HG03025 (cell line): ENCODE data around the gene NEGR1.

Experiments
- ATAC-seq: cut with Tn5 transposase; IDR thresholded peaks from one replicate; pipeline ENCODE4 v1.9.1; 2021; ENCODE audit warnings: mild to moderate bottlenecking, moderate library complexity; ENCODE audit not compliant: unreplicated experiment, low FRiP score

NEGR1 gene

DNA sequence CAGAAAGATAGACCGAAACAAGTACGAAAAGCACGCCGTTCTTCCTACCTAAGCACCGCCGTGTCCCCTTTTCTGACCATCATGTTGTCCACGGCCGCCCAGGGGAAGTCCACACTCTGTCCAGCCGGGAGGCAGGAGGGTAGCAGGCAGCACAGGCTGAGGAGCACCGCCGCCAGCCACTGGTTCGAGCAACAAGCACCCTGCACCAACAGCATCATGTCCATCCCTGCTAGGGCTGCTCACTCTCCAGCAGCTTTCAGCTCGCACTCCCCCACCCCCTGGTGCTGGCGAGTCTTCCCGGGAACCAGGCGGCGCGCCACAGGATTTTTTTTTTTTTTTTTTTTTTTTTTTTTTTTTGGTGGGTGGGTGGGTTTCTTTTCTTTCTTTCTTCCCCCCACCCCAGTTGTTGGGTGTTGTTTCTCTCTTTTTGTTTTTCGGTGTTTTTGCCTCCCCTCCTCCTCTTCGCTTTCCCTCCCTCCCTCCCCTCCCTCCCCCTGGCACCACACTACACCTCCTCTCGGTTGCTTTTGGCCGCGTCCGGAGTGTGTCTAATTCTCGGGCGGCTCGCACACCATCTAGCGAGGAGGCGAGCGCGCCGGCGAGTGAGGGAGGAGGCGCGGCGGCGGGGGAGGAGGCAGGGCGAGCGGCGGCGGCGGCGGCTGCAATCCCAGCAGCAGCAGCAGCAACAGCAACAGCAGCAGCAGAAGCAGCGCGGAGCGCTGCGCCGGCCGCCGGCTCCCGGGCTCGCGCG lies at the start of gene NEGR1:
NEGR1 (minus strand) TSS at position 269 of the 751 bp plus-strand sequence.
- ATAC-seq, result peak; percentile 47

DNA sequence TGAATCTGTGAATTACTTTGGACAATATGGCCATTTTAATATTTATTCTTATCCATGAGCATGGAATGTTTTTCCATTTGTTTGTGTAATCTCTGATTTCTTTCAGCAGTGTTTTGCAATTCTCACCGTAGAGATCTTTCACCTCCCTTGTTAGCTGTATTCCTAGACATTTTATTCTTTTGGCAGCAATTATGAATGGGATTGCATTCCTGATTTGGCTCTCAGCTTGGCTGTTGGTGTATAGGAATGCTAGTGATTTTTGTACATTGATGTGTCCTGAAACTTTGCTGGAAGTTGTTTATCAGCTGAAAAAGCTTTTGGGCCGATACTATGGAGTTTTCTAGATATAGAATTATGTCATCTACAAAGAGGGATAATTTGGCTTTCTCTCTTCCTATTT lies 44.2 kb upstream of the NEGR1 start:
- no peak for ATAC-seq

DNA sequence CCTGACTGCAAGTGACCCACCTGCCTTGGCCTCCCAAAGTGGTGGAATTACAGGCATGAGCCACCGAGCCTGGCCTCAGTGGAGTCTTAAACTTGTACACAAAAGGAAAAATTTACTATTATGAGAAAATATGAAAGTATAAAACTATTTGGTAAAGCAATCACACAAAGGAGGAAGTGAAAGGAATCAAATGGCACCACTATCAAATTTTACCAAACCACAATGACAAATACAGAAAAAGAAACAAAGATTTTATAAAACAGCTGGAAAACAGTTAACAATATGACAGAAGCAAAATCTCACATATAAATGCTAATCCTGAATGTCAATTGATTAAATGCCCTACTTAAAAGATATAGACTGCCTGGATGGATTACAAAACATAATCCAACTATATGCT lies 42.1 kb upstream of the NEGR1 start:
- ATAC-seq, result no peak

DNA sequence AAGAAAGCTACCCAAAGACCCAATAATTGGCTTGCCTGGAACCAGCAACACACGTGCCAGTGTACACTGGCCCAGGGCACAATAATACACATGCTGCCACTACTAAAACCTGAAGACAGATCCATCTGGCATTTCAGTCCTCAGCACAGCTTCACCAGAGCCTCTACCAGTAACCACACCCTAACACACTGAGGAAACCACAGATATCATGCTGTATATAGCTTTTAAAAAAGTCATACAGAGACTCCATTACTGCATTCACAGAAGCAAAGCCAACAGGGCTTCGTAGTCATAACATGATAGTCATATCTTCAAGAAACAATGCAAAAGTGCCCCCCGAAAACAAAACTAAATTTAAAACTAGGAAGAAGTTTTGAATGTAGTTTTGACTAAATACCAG lies 40.6 kb upstream of the NEGR1 start:
- no peak for ATAC-seq

DNA sequence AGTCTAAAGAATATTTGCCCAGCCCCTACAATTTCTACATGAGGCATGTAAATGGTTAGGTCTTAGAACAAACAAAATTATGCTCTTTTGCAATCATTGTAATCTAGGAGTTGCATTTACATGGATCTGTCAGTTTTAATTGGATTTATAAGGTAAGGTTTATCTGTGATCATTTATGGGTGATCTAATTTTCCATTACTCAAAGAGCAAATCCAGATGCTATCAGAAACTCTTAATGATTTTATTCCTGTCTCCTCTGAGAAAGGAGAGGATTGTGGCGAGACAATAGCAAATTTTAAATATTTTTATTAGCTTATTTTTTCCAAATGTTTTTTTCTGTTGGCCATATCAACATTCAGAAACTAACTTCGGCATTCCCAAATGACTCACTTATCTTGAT lies 14.2 kb upstream of the NEGR1 start:
- ATAC-seq, result no peak

DNA sequence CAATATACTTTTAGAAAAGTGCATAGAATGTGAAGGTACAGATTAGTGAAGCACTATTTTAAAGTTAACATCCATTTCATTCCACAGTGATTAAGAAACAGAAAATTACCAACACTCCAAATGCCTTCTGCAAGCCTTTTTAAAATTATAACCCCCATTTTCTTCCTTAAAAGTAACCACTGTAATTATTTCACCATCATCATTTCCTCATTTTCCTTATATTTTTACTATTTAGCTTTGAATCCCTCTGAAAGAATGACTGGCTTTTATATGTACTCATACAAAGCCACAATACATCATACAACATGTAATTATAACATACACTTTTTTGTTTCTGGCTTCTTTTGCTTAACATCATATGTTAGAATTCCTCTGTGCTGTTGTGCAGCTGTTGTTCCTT lies 6.5 kb upstream of the NEGR1 start:
- ATAC-seq, result no peak

DNA sequence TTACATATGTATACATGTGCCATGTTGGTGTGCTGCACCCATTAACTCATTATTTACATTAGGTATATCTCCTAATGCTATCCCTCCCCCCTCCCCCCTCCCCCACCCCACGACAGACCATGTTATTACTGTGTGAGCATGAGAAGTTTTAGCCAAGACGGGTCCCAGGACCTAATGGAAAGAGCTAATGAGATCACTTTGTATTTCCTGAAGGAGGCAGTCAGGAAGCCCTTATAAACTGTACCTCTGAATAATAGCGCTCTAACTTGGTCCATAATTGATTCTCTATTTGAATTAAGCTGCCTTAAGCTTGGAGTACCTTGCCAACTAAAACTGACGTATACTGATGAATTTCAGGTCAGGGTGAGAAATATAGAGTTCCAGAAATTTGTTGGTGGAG lies 4.1 kb upstream of the NEGR1 start:
- no peak for ATAC-seq

DNA sequence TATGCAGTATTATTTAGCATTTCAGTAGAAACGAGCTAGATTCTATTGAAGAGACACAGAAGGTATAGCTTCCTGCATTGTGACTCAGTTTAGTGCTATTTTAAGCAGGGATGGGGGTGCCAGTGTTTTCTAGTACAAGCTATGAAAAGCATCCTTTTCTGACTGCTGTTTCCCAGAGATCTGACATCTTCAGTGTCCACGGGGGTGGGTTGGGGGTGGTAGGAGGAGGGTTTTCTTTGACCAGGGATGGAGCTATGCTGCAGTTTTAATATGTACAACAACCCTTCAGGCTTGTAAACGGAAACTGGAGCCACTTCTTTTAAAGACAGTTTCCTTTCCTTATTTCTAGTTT lies 2.7 kb upstream of the NEGR1 start:
- ATAC-seq, result no peak

DNA sequence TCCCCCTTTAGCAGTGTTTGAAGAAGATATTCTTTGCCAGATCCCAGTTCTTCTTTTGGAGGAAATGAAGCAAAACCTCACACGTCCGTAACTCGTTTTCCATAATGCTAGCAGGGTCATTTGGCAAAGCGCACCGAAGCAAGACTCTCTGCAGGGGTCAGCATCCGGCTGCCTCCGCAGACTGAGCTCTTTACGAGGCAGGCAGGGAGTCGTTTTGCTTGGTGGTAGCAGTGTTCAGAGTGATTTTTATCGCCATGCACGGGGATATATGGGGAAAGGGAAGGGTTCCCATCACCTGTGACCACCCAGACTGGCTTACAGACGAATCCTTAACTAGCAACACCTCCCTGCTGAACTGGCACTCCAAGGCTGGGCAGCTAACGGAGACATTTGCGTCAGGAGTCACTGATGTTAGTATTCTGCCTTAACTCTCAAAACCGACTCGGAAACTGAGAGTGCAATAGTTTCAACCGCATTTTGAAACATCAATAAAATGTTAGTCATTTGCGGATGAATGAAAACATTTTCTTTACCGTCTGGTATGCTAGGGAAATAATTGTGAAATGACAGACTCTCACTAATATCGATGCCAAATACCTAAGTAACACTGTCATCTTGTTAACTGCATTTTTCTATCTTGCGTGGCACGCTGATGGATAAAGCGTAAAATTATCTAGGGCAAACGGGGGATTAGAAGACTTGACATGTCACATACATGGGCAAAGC lies 2.2 kb upstream of the NEGR1 start:
- peak; percentile 63 for ATAC-seq

DNA sequence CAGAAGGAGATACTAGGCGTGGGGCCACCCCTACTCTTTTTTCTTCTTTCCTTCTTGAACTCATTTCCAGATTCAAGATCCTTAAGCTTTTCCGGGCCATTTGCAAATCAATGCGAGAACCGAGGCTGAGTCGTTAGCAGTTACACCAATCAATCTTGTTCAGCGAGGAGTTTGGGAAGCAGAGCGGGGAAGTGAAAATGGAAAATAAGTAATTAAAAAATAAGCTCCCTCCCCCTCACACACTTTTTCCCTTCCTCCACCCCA lies 1.7 kb upstream of the NEGR1 start:
- no peak for ATAC-seq

DNA sequence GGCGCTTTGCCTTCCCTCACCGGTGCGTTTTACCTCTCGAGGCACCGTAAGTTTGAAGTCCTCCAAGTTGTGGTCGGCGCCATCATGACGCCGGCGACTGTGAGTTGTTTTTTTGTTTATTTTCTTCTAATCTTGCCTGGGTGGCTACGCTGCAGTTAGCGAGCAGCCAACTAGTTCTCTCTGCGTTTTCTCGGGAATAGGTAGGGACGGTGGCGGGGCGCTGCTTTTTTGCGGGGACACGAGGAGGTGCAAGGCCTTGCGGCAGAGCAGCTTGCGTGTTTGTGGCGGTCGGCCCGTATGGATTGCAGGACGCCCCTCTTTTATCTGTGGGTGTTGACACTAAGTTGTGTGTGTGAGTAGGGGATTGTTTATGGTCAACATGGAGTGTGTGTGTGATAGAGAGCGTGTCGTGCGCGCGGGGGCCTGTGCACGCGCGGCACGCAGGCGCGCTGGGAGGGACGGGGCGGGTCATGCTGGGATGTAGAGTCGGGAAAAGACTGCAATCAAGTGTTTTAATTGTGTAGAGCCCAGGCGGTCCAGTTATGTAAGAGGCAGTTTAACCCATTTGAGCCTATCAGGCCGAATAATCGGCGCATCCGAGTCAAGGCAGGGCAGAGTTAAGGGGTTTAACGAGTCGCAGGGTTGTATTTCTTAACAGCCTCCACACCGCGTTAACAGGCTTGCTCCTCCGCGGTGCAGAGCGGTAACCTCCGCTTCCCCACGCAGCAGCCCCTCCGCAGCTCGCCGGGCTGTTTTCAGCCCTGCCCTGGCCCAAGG lies 1.2 kb upstream of the NEGR1 start:
- no peak for ATAC-seq

DNA sequence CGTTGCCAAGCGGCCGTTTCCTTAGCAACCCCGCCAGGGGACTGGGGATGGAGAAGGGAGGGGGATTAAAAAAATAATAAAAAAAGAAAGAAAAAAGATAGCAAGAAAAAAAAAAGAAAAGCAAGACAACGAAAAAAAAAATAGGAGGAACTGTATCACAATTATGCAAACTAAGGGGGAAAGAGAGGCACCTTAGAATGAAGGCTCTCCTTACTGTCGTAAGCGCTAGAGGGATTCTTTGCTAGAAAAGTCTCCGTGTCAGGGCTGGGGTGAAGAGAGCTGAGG lies 625 bp upstream of the NEGR1 start:
- ATAC-seq, result peak; percentile 19

DNA sequence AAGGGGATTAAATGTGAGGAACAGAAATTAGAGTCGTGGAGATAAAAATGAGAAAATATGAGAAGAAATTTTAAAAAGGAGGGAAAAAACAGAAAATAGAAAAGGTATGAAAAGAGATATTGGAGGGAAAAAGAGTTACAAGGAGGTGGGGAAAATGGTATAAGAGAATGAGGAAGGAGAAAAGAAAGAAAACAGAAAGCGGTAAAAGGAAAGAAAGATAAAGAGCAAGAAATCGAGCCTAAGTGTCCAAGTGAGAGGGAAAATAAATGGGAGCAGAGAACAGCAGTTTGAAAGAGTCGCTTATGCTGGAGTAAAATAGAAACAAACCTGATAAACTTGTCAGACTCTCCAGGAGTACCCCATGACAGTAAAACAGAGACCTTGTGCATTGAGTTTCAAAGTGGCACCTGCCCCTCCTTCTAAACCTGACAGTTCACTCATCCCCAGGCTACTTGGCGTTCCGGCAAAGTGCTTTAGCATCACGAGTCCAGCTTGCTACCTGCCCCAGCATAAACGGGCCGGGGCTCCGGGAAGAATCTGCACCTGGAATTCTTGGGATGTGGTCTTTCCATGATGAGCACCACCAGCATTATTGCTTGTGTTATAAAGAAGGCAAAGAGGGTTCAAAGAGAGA lies 585 bp downstream of the NEGR1 start:
- no peak for ATAC-seq

DNA sequence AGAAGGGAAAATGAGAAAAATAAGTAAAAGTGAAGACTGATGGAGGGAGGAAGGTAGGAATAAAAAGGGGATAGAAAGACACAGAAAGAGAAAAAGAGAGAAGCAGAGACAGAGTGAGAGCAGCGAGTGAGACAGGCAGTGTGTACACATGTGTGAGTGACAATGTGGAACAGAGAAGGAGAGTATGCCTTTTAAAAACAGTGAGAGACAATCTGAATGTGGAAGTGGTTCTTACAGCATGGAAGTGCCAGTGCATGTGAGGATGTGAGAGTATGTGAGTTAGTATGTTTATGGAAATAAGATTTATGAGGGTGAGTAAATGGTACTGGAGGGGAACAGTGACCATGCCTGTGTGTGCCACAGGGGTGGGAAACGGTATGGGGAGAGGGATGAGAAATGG lies 1.2 kb downstream of the NEGR1 start:
- ATAC-seq, result no peak

DNA sequence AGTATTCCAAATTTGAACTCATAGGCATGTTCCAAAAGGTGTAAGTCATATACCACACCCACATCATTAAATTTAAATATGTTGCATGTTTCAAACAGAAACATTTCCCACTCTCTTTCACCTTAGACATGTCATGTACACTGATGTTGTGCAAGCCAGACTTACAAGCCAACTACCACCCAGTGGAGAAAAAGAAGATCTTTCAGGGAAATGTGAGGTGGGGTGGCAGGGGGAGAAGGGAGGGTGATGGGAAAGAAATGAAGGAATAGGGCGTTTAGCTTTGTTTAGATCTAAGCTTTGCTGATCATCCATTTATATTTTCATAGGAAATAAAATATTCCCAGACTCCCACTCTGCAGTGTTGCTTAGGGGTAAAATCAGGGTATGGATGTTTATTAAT lies 1.6 kb downstream of the NEGR1 start:
- no peak for ATAC-seq

DNA sequence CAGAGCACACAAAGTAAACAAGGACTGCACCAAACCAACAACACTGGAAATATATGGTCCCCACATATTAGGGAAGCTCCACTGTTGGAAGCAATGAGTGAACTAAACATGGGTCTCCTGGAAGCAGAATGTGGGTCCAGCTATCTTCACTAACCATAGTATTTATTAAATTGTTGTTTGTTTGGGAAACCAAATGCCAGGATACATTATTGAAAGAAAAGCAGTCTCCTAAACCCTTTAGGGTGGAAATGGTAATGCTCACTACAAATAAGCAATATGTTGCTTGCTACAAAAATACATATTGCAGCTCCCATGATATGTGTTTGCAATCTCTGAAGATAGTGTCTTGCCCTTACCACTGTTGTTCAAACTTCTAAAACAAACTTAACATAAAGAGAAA lies 2.2 kb downstream of the NEGR1 start:
- ATAC-seq, result no peak

DNA sequence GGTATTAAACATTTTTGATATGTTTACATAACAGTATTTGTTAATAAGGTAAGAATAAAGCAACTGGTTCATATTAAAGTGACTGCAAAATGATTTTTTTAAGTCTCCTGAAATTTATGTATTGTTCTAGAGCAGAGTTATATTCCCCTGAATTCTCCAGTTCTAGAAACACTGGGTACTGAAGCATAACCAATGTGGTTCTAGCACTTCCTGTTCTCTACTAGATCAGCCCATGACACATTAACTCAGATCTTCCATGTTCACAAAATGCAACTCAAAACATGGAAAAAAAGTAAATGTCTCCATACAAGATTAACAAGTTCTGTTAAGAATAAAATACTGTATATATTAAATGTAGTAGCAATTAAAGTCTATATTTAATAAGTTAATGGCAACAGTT lies 3.9 kb downstream of the NEGR1 start:
- no peak for ATAC-seq

DNA sequence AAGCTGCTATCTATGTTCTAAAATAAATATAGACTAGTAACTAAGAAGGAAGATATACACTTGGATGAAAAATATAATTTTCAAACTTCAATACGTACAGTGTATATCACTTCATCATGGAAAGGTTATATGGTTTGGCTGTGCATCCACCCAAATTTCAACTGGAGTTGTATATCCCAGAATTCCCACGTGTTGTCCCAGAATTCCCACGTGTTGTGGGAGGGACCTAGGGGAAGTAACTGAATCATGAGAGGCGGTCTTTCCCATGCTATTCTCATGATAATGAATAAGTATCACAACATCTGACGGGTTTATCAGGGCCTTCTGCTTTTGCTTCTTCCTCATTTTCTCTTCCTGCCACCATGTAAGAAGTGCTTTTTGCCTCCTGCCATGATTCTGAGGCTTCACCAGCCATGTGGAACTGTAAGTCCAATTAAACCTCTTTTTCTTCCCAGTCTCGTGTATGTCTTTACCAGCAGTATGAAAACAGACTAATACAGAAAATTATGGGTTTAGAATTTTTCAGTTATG lies 10.7 kb downstream of the NEGR1 start:
- no peak for ATAC-seq

DNA sequence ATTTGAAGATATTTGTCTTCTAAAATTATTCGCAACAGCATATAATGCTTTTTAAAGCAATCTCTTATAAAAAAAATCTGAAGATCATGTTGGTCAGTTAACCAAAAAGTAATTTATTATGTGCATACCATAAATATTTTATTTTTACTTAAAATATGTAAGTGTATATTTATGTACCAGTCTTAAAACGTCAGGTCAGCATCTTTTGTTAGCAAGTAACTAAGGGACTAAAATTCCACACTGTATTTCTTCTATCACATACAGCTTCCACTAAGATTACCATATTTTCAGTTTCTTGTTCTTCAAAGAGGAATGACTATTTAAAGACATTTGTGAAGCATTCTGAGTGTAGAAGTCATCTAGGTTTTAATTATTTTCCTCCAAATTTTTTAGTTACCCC lies 19.6 kb downstream of the NEGR1 start:
- ATAC-seq, result no peak

DNA sequence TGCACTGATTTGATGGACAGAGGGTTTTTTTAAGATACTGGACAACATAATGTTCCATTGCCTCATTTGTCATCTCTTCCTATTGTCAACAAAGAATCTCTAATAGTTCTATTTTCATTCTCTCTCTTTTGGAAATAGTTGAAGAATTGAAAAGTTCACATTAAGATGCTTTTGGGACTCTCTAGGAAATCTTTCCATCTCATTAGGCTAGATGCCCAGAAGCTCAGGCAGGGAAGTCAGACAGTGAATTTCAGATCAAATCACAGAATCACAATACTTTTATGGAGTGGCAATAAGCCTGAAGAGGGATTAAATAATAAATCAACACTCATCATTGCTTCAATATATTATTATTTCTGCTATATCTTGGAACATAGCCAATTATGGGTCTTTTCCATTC lies 29.2 kb downstream of the NEGR1 start:
- ATAC-seq, result no peak

DNA sequence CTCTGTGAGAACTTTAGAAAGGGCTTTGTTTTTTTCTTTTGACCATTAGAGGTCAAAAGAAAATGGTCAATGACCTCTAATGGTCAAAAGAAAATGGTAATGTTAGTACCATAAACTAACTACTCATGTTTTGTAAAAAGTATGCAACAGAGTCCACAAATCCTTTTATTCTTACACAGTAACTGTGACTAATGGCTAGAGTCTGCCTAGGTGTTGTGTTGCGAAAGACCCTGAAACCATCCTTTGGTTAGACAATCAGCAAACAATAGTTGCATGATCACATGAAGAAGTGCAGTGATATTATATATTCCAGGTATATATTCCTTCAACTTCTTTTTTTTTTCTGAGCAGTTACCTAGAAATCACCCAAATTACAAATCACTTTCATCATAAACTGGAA lies 40.9 kb downstream of the NEGR1 start:
- ATAC-seq, result no peak
